Measurements from ENCODE around the gene ZMYM1. TPM values are rescaled to one million over a fixed set of nuclear protein-coding genes. Genes with fewer than 3 reads are reported as not detected.
"Not testable (repeated sequence)": the region's sequence is repeated elsewhere in the genome, so short reads cannot be mapped to it uniquely, and the experiment has no call there.

The ZMYM1 gene
- total RNA-seq, 4 donors from 2014 or later, result 25.9 to 56.0 (median 39.6) TPM

GRCh38 chr1:35136780-35137179, 57.6 kb downstream of the ZMYM1 start:
- Histone ChIP-seq H3K9me3 (no peaks in the 10 kb centered on the region), H3K27ac (no peak overlapping the region), H3K4me3 (no peak overlapping the region), H3K36me3 (no peaks in the 10 kb centered on the region), H3K4me1 (no peaks in the 10 kb centered on the region), H3K27me3 (no peaks in the 10 kb centered on the region)
- intact Hi-C loops (cut with DNase I; ENCODE audit: low total_unique reads), result no loop called here
- no peak for TF ChIP-seq POLR2A (IDR thresholded peaks at IDR 0.05)
- TF ChIP-seq CTCF (IDR thresholded peaks at IDR 0.05), result no peak
- no peak for DNase-seq

DNA sequence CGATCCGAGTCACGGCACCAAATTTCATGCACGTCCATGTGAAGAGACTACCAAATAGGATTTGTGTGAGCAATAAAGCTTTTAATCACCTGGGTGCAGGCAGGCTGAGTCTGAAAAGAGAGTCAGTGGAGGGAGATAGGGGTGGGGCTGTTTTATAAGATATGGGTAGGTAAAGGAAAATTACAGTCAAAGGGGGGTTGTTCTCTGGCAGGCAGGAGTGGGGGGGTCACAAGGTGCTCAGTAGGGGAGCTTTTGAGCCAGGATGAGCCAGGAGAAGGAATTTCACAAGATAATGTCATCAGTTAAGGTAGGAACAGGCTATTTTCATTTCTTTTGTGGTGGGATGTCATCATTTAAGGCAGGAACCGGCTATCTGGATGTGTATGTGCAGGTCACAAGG, 58.4 kb downstream of the ZMYM1 start:
- H3K4me3 ChIP-seq; intact Hi-C loops (cut with DNase I; ENCODE audit: low total_unique reads); H3K27ac ChIP-seq; H3K9me3 ChIP-seq; H3K4me1 ChIP-seq; H3K36me3 ChIP-seq; H3K27me3 ChIP-seq; DNase-seq: not testable (repeated sequence)

DNA sequence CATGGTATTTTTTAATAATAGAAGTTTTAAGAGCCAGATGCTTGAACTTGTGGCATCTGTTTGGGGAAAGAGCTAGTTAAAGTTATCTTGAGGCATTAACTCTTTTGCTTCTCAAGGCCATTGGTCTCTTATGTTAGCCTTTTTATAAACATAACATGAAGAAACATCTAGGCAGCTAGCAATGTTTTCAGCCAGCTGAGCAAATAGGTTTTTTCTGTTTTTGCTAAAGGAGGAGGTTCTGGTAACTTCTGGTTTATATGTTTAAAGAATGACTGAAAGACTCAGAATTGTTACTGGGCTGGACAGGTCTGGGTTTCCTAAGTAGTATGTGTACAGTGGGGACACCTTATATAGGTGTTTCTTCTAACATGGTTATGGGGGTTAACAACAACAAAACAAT, 63.1 kb downstream of the ZMYM1 start:
- H3K27ac ChIP-seq; H3K36me3 ChIP-seq; H3K4me3 ChIP-seq; DNase-seq; intact Hi-C loops (cut with DNase I; ENCODE audit: low total_unique reads); H3K4me1 ChIP-seq; H3K9me3 ChIP-seq; H3K27me3 ChIP-seq: not testable (repeated sequence)

DNA sequence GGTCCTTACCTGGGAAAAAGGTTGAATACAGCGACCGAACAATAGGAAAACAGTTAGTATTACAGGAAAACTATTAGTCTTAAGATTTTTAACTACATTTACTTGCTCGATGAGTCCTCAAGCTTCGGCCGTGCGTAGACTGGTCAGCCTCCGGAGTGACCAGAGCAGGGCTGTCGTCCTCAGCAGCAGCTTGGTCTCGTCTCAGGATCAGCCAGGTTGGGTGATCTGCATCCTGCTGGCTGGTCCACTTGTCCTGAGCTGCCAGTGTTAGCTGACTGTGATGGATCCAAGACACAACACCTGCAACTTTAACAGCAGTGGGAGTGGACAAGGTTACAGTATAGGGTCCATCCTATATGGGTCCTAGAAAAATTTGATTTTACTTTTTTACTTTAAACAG, 63.5 kb downstream of the ZMYM1 start:
- H3K4me3 ChIP-seq; H3K27ac ChIP-seq; H3K9me3 ChIP-seq; intact Hi-C loops (cut with DNase I; ENCODE audit: low total_unique reads); H3K4me1 ChIP-seq; DNase-seq; H3K36me3 ChIP-seq; H3K27me3 ChIP-seq: not testable (repeated sequence)

DNA sequence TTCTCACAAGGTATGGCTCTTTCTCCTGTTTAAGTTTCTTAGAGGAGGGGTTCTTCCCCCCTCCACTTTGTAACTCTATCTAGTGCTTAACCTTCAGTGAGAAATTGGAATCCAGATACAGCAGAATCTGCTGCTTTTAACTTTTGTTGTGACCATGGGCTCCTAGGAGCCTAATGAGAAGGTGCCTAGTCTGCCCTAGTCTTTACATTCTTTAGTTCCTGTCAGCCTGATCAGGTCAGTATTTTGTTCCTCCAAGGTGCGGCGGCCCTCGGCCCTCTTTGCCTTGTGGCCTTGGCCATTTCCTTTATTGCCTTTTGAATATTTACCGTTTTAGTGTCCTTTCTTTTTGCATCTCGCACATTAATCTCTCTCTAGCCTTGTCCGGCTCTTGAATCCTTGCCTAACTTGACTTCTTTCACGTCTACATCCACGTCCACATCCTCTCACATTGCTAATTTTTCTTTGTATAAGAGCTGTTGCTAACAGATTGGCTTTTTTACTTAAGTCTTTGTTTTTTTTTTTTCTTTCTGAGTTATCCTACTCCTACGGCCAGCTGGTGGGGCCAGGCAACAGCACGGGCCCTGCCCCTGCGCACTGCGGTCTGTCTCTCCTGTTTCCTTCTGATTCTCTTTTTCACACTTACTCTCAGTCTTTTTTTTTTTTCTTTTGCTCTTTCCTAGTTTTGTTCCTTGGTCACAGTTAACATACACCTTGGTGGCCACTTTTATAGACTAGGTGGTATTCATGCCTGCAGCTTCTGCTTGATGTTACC, 64.7 kb downstream of the ZMYM1 start:
- no peaks in the 10 kb centered on the region for H3K9me3 ChIP-seq
- no peak for DNase-seq
- TF ChIP-seq POLR2A (IDR thresholded peaks at IDR 0.05) (no peak), CTCF (IDR thresholded peaks at IDR 0.05) (no peak)
- no peak overlapping the region for H3K27ac ChIP-seq
- no peaks in the 10 kb centered on the region for H3K4me1 ChIP-seq
- H3K36me3 ChIP-seq, result no peaks in the 10 kb centered on the region
- H3K4me3 ChIP-seq, result no peak overlapping the region
- intact Hi-C loops (cut with DNase I; ENCODE audit: low total_unique reads), result no loop called here
- H3K27me3 ChIP-seq, result no peaks in the 10 kb centered on the region

DNA sequence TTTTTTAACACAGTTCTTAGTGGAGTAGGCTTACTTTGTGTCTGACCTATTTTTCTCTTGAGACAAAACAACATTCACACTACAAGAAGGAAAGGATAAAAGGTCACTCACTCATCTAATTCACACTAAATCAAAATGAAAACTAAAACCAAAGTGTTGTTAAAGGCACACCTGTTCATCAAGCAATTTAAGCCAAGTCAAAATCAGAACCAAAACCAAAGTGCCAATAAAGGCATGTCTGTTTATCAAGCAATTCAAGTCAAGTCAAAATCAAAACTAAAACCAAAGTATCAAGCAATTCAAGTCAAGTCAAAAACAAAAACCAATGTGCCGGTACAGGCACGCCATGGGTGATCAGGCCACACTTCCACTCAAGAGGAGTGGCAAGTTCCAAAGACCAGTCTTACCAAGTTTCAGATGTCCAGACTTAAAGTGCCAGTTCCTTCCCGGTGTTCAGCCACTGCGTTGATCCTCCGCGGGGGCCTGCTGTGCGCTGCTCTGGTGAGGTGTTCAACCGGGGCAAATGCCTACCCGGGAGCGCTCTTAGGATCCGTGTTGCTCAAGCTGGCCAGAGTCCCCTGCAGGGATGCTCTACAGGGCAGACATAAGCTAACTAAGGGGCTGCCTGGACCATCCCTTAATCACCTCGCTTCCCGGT, 66.8 kb downstream of the ZMYM1 start:
- H3K4me1 ChIP-seq; H3K9me3 ChIP-seq; intact Hi-C loops (cut with DNase I; ENCODE audit: low total_unique reads); H3K36me3 ChIP-seq; H3K27me3 ChIP-seq; H3K27ac ChIP-seq: not testable (repeated sequence)
- peak overlapping the region in 1 of 2 donors; percentile 10 for H3K4me3 ChIP-seq
- peak in 1 of 2 donors; percentile 15 for DNase-seq

GRCh38 chr1:35151220-35151619, 72.0 kb downstream of the ZMYM1 start:
- TF ChIP-seq CTCF (IDR thresholded peaks at IDR 0.05) (no peak), POLR2A (IDR thresholded peaks at IDR 0.05) (no peak)
- H3K4me3 ChIP-seq, result no peak overlapping the region
- no peaks in the 10 kb centered on the region for H3K36me3 ChIP-seq
- intact Hi-C loops (cut with DNase I; ENCODE audit: low total_unique reads), result no loop called here
- no peak overlapping the region for H3K27ac ChIP-seq
- no peaks in the 10 kb centered on the region for H3K4me1 ChIP-seq
- no peaks in the 10 kb centered on the region for H3K9me3 ChIP-seq
- H3K27me3 ChIP-seq, result no peaks in the 10 kb centered on the region
- no peak for DNase-seq

All from uterus (tissue), 4 donors.